Activated CD8-positive, alpha-beta memory T cell treated with anti-CD3 and anti-CD28 coated beads for 24 hours (primary cell): ENCODE results near the gene SPRR4.
"Not testable (repeated sequence)": the region's sequence is repeated elsewhere in the genome, so short reads cannot be mapped to it uniquely, and the experiment has no call there.

Experiments
- DNase-seq: peaks from one replicate; pipeline ENCODE4 v3.0.0-alpha.2; 2020

Gene SPRR4

GRCh38 chr1:152967201-152967600 lies 3.2 kb upstream of the SPRR4 start:
- DNase-seq, result no peak

- DNase-seq, result no peak
These were observed 2.2 kb upstream of the SPRR4 start for GRCh38 chr1:152968248-152968647.

GRCh38 chr1:152969036-152969435 lies 1.4 kb upstream of the SPRR4 start:
- no peak for DNase-seq

- no peak for DNase-seq
These were observed 1.9 kb downstream of the SPRR4 start for GRCh38 chr1:152972196-152972886.

- no peak for DNase-seq
These were observed 6.2 kb downstream of the SPRR4 start for GRCh38 chr1:152976688-152977087.

GRCh38 chr1:152977614-152978013 lies 7.2 kb downstream of the SPRR4 start:
- DNase-seq, result no peak

GRCh38 chr1:152980676-152981075 lies 10.2 kb downstream of the SPRR4 start:
- no peak for DNase-seq

- no peak for DNase-seq
These were observed 10.9 kb downstream of the SPRR4 start for GRCh38 chr1:152981146-152981871.

GRCh38 chr1:152982076-152982475 lies 11.6 kb downstream of the SPRR4 start:
- DNase-seq, result no peak

- no peak for DNase-seq
These were observed 12.8 kb downstream of the SPRR4 start for GRCh38 chr1:152983234-152983633.

GRCh38 chr1:152983743-152984142 lies 13.3 kb downstream of the SPRR4 start, which contains the start of gene SPRR1A:
Gene SPRR1A (plus strand): TSS chr1:152984081. CDS start chr1:152985231, 1,150 bp downstream.
- DNase-seq, result no peak

GRCh38 chr1:152986578-152986977 lies 16.1 kb downstream of the SPRR4 start:
- no peak for DNase-seq

- DNase-seq, result no peak
These were observed 22.7 kb downstream of the SPRR4 start for GRCh38 chr1:152993186-152993585.

GRCh38 chr1:152995842-152996241 lies 25.4 kb downstream of the SPRR4 start:
- no peak for DNase-seq

- DNase-seq, result no peak
These were observed 26.4 kb downstream of the SPRR4 start for GRCh38 chr1:152996633-152997400.

- DNase-seq, result no peak
These were observed 27.5 kb downstream of the SPRR4 start for GRCh38 chr1:152997901-152998300.

GRCh38 chr1:152998476-152998875 lies 28.0 kb downstream of the SPRR4 start:
- no peak for DNase-seq

GRCh38 chr1:152999818-153000217 lies 29.4 kb downstream of the SPRR4 start:
- DNase-seq, result no peak

GRCh38 chr1:153000294-153000693 lies 29.8 kb downstream of the SPRR4 start:
- no peak for DNase-seq

- no peak for DNase-seq
These were observed 30.9 kb downstream of the SPRR4 start, which contains the start of gene SPRR3 for GRCh38 chr1:153001382-153001781. Gene SPRR3 (plus strand): TSS chr1:153001749. CDS start chr1:153003021, 1,272 bp downstream.

- DNase-seq, result not testable (repeated sequence)
These were observed 40.8 kb downstream of the SPRR4 start for GRCh38 chr1:153011235-153011758.

- DNase-seq, result not testable (repeated sequence)
These were observed 51.4 kb downstream of the SPRR4 start for GRCh38 chr1:153021829-153022228.
